22Rv1 (cell line): ENCODE measurements around the gene OTOP2.

Source experiments
- CTCF ChIP-seq: fragments of 450-650 bp; IDR thresholded peaks from 2 replicates; pipeline ENCODE4 v1.5.1; 2017; ENCODE audit warnings: mild to moderate bottlenecking
- ZFX ChIP-seq: fragments of 450-650 bp; IDR thresholded peaks from 2 replicates; pipeline ENCODE4 v1.6.1; 2017; ENCODE audit warnings: antibody characterized with exemption, borderline replicate concordance

GRCh38 chr17:74875155-74875976 is 48.7 kb upstream of the OTOP2 start:
- TF ChIP-seq CTCF, result no peak
- TF ChIP-seq ZFX, result no peak
